ENCODE data around the gene DNAJA3. TPM values are rescaled to one million over a fixed set of nuclear protein-coding genes. Genes with fewer than 3 reads are reported as not detected.
A peak's percentile ranks its signal among the peaks of the same experiment; 100 is the strongest.

The DNAJA3 gene
- total RNA-seq, 1 experiment from 2014 or later: 93.1 TPM

GRCh38 chr16:4412854-4413253 lies 12.8 kb upstream of the DNAJA3 start:
- Mint-ChIP-seq H3K27ac (ENCODE audit: unreplicated experiment) (no peak overlapping the region), H3K27me3 (ENCODE audit: unreplicated experiment) (no peaks in the 10 kb centered on the region), H3K4me1 (ENCODE audit: low read depth, unreplicated experiment) (peaks cover 15% of the 10 kb centered on the region), H3K4me3 (ENCODE audit: low read depth, unreplicated experiment) (no peak overlapping the region), H3K36me3 (ENCODE audit: insufficient read depth, unreplicated experiment) (peaks cover 38% of the 10 kb centered on the region), H3K9me3 (ENCODE audit: low read depth, unreplicated experiment) (no peaks in the 10 kb centered on the region)
- no peak for TF ChIP-seq CTCF (IDR thresholded peaks at IDR 0.05; ENCODE audit: unreplicated experiment)
- intact Hi-C loops (cut with micrococcal nuclease; ENCODE audit: unreplicated experiment): no loop called here
- CTCF ChIA-PET: interaction anchor here (0.6 to 0.7 kb wide), 2 partner anchors 46 to 236 kb away, joined by 3 read pairs; no protein-coding TSS in a partner anchor
- no peak for DNase-seq
- no TSS peak for BruUV-seq (replicated peaks)

- no TSS peak for BruUV-seq (replicated peaks)
- no peak for TF ChIP-seq CTCF (IDR thresholded peaks at IDR 0.05; ENCODE audit: unreplicated experiment)
- Mint-ChIP-seq H3K27ac (ENCODE audit: unreplicated experiment) (no peak overlapping the region), H3K4me1 (ENCODE audit: low read depth, unreplicated experiment) (peaks cover 15% of the 10 kb centered on the region), H3K9me3 (ENCODE audit: low read depth, unreplicated experiment) (no peaks in the 10 kb centered on the region), H3K36me3 (ENCODE audit: insufficient read depth, unreplicated experiment) (peaks cover 38% of the 10 kb centered on the region), H3K27me3 (ENCODE audit: unreplicated experiment) (no peaks in the 10 kb centered on the region), H3K4me3 (ENCODE audit: low read depth, unreplicated experiment) (no peak overlapping the region)
- CTCF ChIA-PET: interaction anchor here (0.9 to 1.3 kb wide), 3 partner anchors 10 to 160 kb away, joined by 4 to 5 read pairs (median 5); no protein-coding TSS in a partner anchor
- DNase-seq: no peak
- intact Hi-C loops (cut with micrococcal nuclease; ENCODE audit: unreplicated experiment): no loop called here
Measured at GRCh38 chr16:4414187-4414917, 11.3 kb upstream of the DNAJA3 start.

- DNase-seq: peak; percentile 61
- TF ChIP-seq CTCF (IDR thresholded peaks at IDR 0.05; ENCODE audit: unreplicated experiment): no peak
- Mint-ChIP-seq H3K27me3 (ENCODE audit: unreplicated experiment) (no peaks in the 10 kb centered on the region), H3K4me3 (ENCODE audit: low read depth, unreplicated experiment) (peak overlapping the region; percentile 73), H3K27ac (ENCODE audit: unreplicated experiment) (peak overlapping the region; percentile 2), H3K4me1 (ENCODE audit: low read depth, unreplicated experiment) (peaks cover 15% of the 10 kb centered on the region), H3K36me3 (ENCODE audit: insufficient read depth, unreplicated experiment) (peaks cover 32% of the 10 kb centered on the region), H3K9me3 (ENCODE audit: low read depth, unreplicated experiment) (no peaks in the 10 kb centered on the region)
- TSS peak; percentile 65 for BruUV-seq (replicated peaks)
- intact Hi-C loops (cut with micrococcal nuclease; ENCODE audit: unreplicated experiment): no loop called here
- CTCF ChIA-PET: interaction anchor here (0.6 to 2.6 kb wide), 4 partner anchors 13 to 645 kb away, joined by 3 to 14 read pairs (median 4); no protein-coding TSS in a partner anchor
Measured at GRCh38 chr16:4415538-4416199, 10.0 kb upstream of the DNAJA3 start.

GRCh38 chr16:4416200-4417032 lies 9.3 kb upstream of the DNAJA3 start, which contains the start of gene CORO7:
TSS of gene CORO7 (minus strand) at chr16:4416596. CDS start at chr16:4416518, 78 bp downstream.
- Mint-ChIP-seq H3K27ac (ENCODE audit: unreplicated experiment) (peak within 1 kb of the TSS; percentile 2), H3K36me3 (ENCODE audit: insufficient read depth, unreplicated experiment) (peaks cover 28% of the 10 kb centered on the region), H3K9me3 (ENCODE audit: low read depth, unreplicated experiment) (no peaks in the 10 kb centered on the region), H3K4me1 (ENCODE audit: low read depth, unreplicated experiment) (peaks cover 15% of the 10 kb centered on the region), H3K27me3 (ENCODE audit: unreplicated experiment) (no peaks in the 10 kb centered on the region), H3K4me3 (ENCODE audit: low read depth, unreplicated experiment) (peak within 1 kb of the TSS; percentile 73)
- CTCF ChIA-PET: interaction anchor here (0.6 to 2.6 kb wide), 4 partner anchors 13 to 162 kb away, joined by 3 to 14 read pairs (median 4); no protein-coding TSS in a partner anchor
- no peak for TF ChIP-seq CTCF (IDR thresholded peaks at IDR 0.05; ENCODE audit: unreplicated experiment)
- intact Hi-C loops (cut with micrococcal nuclease; ENCODE audit: unreplicated experiment): no loop called here
- DNase-seq: peak; percentile 99
- BruUV-seq (replicated peaks): no TSS peak
